Fibroblast of lung (primary cell): Measurements from ENCODE around the gene ABCB11.

Source experiments
- EZH2 ChIP-seq: IDR thresholded peaks from 2 replicates; pipeline ENCODE4 v1.5.1; 2012; ENCODE audit warnings: low read length, control low read depth, mild to moderate bottlenecking; ENCODE audit errors: missing control alignments
- TF ChIP-seq, protein P1 (sequence below), 2 donors: IDR thresholded peaks in 1 of 2; conservative IDR thresholded peaks in 1 of 2; 1 replicate in 1 of 2; 2 replicates in 1 of 2; pipeline ENCODE4 v1.5.1; 2011 to 2012; ENCODE audit warnings: low read length in 2 of 2, control low read depth in 1 of 2, inconsistent platforms in 1 of 2, low read depth in 1 of 2, mild to moderate bottlenecking in 1 of 2

DNA sequence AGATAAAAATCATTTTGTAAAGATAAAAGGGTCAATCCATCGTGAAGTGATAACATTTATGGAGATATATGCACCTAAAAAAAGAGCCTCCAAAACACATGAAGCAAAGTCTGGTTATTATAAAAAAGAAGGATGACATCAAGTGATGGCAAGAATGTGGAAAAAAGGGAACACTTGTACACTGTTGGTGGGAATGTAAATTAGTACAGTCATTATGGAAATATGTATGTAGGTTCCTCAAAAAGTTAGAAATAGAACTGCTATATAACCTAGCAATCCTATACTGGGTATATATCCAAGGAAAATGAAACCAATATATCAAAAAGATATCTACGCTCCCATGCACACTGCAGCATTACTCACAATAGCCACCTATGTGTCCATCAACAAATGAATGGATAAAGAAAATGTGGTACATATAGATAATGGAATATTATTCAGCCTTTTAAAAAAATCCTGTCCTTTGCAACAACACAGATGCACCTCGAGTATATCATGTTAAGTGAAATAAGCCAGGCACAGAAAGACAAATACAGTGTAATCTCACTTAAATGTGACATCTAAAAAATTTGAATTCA lies 28.9 kb downstream of the ABCB11 start:
- TF ChIP-seq, protein P1, sequence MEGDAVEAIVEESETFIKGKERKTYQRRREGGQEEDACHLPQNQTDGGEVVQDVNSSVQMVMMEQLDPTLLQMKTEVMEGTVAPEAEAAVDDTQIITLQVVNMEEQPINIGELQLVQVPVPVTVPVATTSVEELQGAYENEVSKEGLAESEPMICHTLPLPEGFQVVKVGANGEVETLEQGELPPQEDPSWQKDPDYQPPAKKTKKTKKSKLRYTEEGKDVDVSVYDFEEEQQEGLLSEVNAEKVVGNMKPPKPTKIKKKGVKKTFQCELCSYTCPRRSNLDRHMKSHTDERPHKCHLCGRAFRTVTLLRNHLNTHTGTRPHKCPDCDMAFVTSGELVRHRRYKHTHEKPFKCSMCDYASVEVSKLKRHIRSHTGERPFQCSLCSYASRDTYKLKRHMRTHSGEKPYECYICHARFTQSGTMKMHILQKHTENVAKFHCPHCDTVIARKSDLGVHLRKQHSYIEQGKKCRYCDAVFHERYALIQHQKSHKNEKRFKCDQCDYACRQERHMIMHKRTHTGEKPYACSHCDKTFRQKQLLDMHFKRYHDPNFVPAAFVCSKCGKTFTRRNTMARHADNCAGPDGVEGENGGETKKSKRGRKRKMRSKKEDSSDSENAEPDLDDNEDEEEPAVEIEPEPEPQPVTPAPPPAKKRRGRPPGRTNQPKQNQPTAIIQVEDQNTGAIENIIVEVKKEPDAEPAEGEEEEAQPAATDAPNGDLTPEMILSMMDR (conservative IDR thresholded peaks at IDR 0.05 in 1 of 2, IDR thresholded peaks at IDR 0.05 in 1 of 2; ENCODE audit: low read depth in 1 of 2, low read length in 2 of 2) = no peak
- TF ChIP-seq EZH2 = no peak
